HepG2 (cell line): ENCODE results near the gene PREX1. TPM values are rescaled to one million over a fixed set of nuclear protein-coding genes. Genes with fewer than 3 reads are reported as not detected.

Experiments used
- ATAC-seq: fragments of 200-7000 bp; cut with Tn5 transposase; 3 replicates; pipeline ENCODE4 v1.9.1; 2020; ENCODE audit warnings: mild to moderate bottlenecking, moderate library complexity
- BruUV-seq: library from RNA; stranded (reverse); fragments of 400-500 nt; replicated peaks from 2 replicates; lab custom pipeline; 2021; lab: Mats Ljungman, UMichigan
- CTCF ChIA-PET: fragments of 300-600 bp; formaldehyde crosslinking; extraction: SDS; loops from one replicate; lab custom pipeline; 2021; ENCODE audit warnings: low total read pairs, inconsistent platforms, low intra/inter-chr PET ratio; lab: Yijun Ruan, JAX
- POLR2A ChIA-PET: fragments of 350-600 bp; sonication (Branson Sonifier 250); formaldehyde crosslinking; loops from one replicate; lab custom pipeline; 2020; ENCODE audit warnings: antibody characterized with exemption, inconsistent platforms; lab: Yijun Ruan, JAX
- DNase-seq: peaks from one replicate; pipeline ENCODE4 v3.0.0-alpha.2; 2015; ENCODE audit warnings: low spot score
- FAIRE-seq: peaks from 3 replicates; lab custom pipeline; 2011; peaks lifted over from hg19 to GRCh38; lab: Jason Lieb, UNC
- H2AFZ ChIP-seq: one replicate; pipeline ENCODE4 v1.6.1; 2011; ENCODE audit warnings: low read length, inconsistent platforms
- H3K27ac ChIP-seq: fragments of 300-600 bp; 3 replicates; pipeline ENCODE4 v1.8.0; 2011; ENCODE audit warnings: mixed run types, mild to moderate bottlenecking, mixed read lengths, low read length, inconsistent platforms; ENCODE audit not compliant: insufficient read depth; ENCODE audit errors: extremely low read length
- H3K27me3 ChIP-seq, 2 experiments: fragments of 200-600 bp in 1 of 2; 2 replicates in 1 of 2; 3 replicates in 1 of 2; pipeline versions ENCODE4 v1.6.0 to v1.8.0; 2011; ENCODE audit warnings: low read length in 2 of 2, mild to moderate bottlenecking in 2 of 2, moderate library complexity in 2 of 2, inconsistent platforms in 1 of 2; ENCODE audit not compliant: insufficient read depth in 2 of 2, control insufficient read depth in 1 of 2
- H3K36me3 ChIP-seq, 2 experiments: fragments of 200-600 bp in 1 of 2; replicated peaks in 1 of 2; 2 replicates in 1 of 2; 3 replicates in 1 of 2; pipeline versions ENCODE4 v1.5.1 to v1.8.0; 2011; ENCODE audit warnings: low read length in 2 of 2, inconsistent platforms in 1 of 2; ENCODE audit not compliant: insufficient read depth in 2 of 2, control insufficient read depth in 1 of 2
- H3K4me1 ChIP-seq: 2 replicates; pipeline ENCODE4 v1.5.1; 2012; ENCODE audit warnings: low read length, inconsistent platforms; ENCODE audit not compliant: insufficient read depth
- H3K4me2 ChIP-seq: 2 replicates; pipeline ENCODE4 v1.6.0; 2011; ENCODE audit warnings: low read depth, low read length, inconsistent platforms
- H3K4me3 ChIP-seq, 3 experiments: fragments of 200-600 bp in 1 of 3; sonication (generic), shearing (Covaris generic) in 1 of 3; replicated peaks in 1 of 3; 2 replicates each; pipeline ENCODE4 v1.5.1; 2011 to 2016; ENCODE audit warnings: low read length in 3 of 3, inconsistent platforms in 2 of 3, low read depth in 2 of 3, mild to moderate bottlenecking in 2 of 3, control low read depth in 1 of 3, mixed read lengths in 1 of 3; ENCODE audit not compliant: insufficient read depth in 1 of 3
- H3K79me2 ChIP-seq: one replicate; pipeline ENCODE4 v1.6.1; 2011; ENCODE audit warnings: low read length, inconsistent platforms; ENCODE audit not compliant: insufficient read depth
- H3K9ac ChIP-seq: 2 replicates; pipeline ENCODE4 v1.6.0; 2011; ENCODE audit warnings: mild to moderate bottlenecking, low read depth, low read length, inconsistent platforms; ENCODE audit not compliant: insufficient read depth
- H3K9me3 ChIP-seq: 2 replicates; pipeline ENCODE4 v1.5.1; 2012; ENCODE audit warnings: mild to moderate bottlenecking, low read length
- H4K20me1 ChIP-seq: 2 replicates; pipeline ENCODE4 v1.6.0; 2011; ENCODE audit warnings: inconsistent platforms, mild to moderate bottlenecking, low read length, moderate library complexity; ENCODE audit not compliant: insufficient read depth
- GATAD1 ChIP-seq: IDR thresholded peaks from 2 replicates; pipeline ENCODE4 v1.6.1; 2016; ENCODE audit warnings: missing genetic modification reagents, missing compliant biosample characterization
- NR3C1 ChIP-seq: sonication (generic); formaldehyde crosslinking; IDR thresholded peaks from 2 replicates; pipeline ENCODE4 v1.4.0; 2020; ENCODE audit warnings: missing genetic modification reagents
- RORA ChIP-seq: sonication (generic); formaldehyde crosslinking; IDR thresholded peaks from 2 replicates; pipeline ENCODE4 v1.5.0; 2020; ENCODE audit warnings: mild to moderate bottlenecking, missing genetic modification reagents, moderate library complexity
- TFDP1 ChIP-seq: IDR thresholded peaks from 2 replicates; pipeline ENCODE4 v1.6.1; 2016; ENCODE audit warnings: missing compliant biosample characterization, missing genetic modification reagents, borderline replicate concordance
- ZNF501 ChIP-seq: sonication (generic); formaldehyde crosslinking; IDR thresholded peaks from 2 replicates; pipeline ENCODE4 v1.5.1; 2020; ENCODE audit warnings: mild to moderate bottlenecking, moderate library complexity, missing genetic modification reagents
- ZNF552 ChIP-seq: sonication (generic); formaldehyde crosslinking; IDR thresholded peaks from 2 replicates; pipeline ENCODE4 v1.9.0; 2022; ENCODE audit warnings: missing genetic modification reagents, mild to moderate bottlenecking, borderline replicate concordance
- ZNF768 ChIP-seq: sonication (generic); formaldehyde crosslinking; IDR thresholded peaks from 2 replicates; pipeline ENCODE4 v1.4.0; 2020; ENCODE audit warnings: missing genetic modification reagents
- WGBS: methylation state at CpG from one replicate; pipeline ENCODE4 v1.1.6; 2017; ENCODE audit warnings: low lambda C conversion rate; 5-methylcytosine and 5-hydroxymethylcytosine counted together
- in situ Hi-C: cut with HindIII; loops from 2 replicates; pipeline ENCODE4 v1.10.0; 2017; ENCODE audit warnings: low pct_unique_long_range_greater_than_20kb; ENCODE audit not compliant: extremely low pct_ligation_motif_present
- intact Hi-C: fragments of 100-400 bp; cut with micrococcal nuclease; formaldehyde crosslinking; loops from one replicate; pipeline ENCODE4 v1.10.0; 2022; ENCODE audit not compliant: unreplicated experiment
- polyA plus RNA-seq, 8 experiments: library from polyadenylated mRNA; depleted of rRNA in 3 of 8; stranded (reverse) in 7 of 8; unstranded in 1 of 8; fragments of >200 nt; fragmentation: Illumina TruSeq in 4 of 8; extraction: Trizol in 4 of 8; gene quantifications; 2 replicates each; pipeline versions ENCODE4 v1.2.1 to v1.2.3, GENCODE V29; 2011 to 2016; ENCODE audit warnings: low read depth in 4 of 8, missing spikeins in 1 of 8, mixed read lengths in 1 of 8; ENCODE audit not compliant: insufficient read depth in 1 of 8
- total RNA-seq, 5 experiments: library from RNA; depleted of rRNA; stranded (reverse); fragments of >200 nt; fragmentation: Illumina TruSeq; extraction: Trizol; gene quantifications; 2 replicates each; pipeline ENCODE4 v1.2.3, GENCODE V29; 2016; ENCODE audit warnings: low read depth in 1 of 5

PREX1 gene
- total and polyA plus RNA-seq, 2 of the 13 experiments (the other 11 are each of a cell fraction or from before 2014, with no cell fraction given): 0.02 to 0.04 TPM

- ATAC-seq (no peak), DNase-seq (no peak)
- in situ Hi-C loops: loop anchor here (25.0 kb wide), 1 partner anchor 193 kb away; no protein-coding TSS in a partner anchor
- CTCF ChIA-PET: no interaction called here
- Histone ChIP-seq H3K4me1 (peaks cover 20% of the 10 kb centered on the region), H3K9ac (no peak overlapping the region), H3K9me3 (no peaks in the 10 kb centered on the region), H3K27ac (no peak overlapping the region)
- TF ChIP-seq ZNF501 (CRISPR knock-in tag) (no peak), TFDP1 (CRISPR knock-in tag) (no peak), ZNF768 (CRISPR knock-in tag) (peak; percentile 80), NR3C1 (CRISPR knock-in tag) (no peak), ZNF552 (no peak), GATAD1 (CRISPR knock-in tag) (no peak), RORA (CRISPR knock-in tag) (no peak)
- TF ChIP-seq, all 625 proteins: peak for 1
- H3K27me3 ChIP-seq: peaks cover 7 to 16% of the 10 kb centered on the region in 2 experiments; a peak in 2 of 5 replicates
- H3K4me2 ChIP-seq: no peak overlapping the region
- no peak overlapping the region for H3K4me3 ChIP-seq
- no peak overlapping the region for H2AFZ ChIP-seq
- POLR2A ChIA-PET: no interaction called here
- intact Hi-C loops: no loop called here
- no peak for FAIRE-seq
- H4K20me1 ChIP-seq: no peaks in the 10 kb centered on the region
- H3K36me3 ChIP-seq: no peaks in the 10 kb centered on the region
- H3K79me2 ChIP-seq: no peaks in the 10 kb centered on the region
- BruUV-seq: no TSS peak
- WGBS: 35% methylated on average over 15 of the region's 17 CpGs
Measured at GRCh38 chr20:48605364-48606171, 222.2 kb downstream of the PREX1 start.
